CD4-positive, alpha-beta T cell treated with Interleukin-2 at 100 ng/mL for 4 hours (primary cell): Measurements from ENCODE around the gene SIK2.

Source experiments
- DNase-seq: peaks from one replicate; pipeline ENCODE4 v3.0.0-alpha.2; 2020; ENCODE audit warnings: low spot score

The SIK2 gene

GRCh38 chr11:111730871-111731591, 128.8 kb downstream of the SIK2 start:
- DNase-seq = no peak

DNA sequence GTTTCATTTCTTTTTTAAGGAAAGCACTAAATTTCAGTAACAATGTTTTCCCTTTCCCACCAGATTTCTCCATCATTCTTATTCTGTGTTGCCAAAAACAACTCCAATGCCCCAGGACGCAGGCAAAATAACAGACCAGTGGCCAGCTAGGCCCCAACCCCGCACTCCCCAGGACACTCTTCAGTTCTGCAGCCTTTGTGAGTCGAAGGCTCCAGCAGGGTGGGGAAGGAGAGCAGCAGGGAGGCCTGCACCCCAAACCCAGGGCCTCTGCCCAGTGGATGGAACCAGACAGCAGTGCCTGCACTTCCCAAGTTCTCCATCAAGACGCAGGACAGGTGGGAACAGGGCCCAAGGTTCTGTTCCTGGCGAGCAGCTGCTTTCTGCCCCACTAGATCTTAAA, 129.6 kb downstream of the SIK2 start:
- no peak for DNase-seq

DNA sequence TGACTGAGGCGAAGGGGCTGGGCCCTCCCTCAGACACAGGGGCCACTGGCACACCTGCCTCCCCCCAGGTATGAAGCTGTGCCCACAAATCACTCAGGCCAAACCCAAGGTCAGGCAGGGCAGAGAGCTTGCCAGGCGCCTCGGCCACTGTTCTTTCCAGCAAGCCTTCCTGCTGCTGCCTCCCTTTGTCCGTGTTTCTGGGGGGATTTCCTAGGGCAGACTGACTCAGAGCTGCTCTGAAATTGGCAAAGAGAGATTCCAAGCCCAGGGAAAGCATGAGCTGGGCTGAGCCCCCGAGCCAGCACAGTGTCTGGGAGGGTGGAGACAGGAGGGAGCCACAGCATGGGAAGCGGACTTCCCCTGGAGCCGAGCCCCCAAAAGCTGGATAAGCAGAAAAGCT, 130.8 kb downstream of the SIK2 start:
- DNase-seq = no peak

DNA sequence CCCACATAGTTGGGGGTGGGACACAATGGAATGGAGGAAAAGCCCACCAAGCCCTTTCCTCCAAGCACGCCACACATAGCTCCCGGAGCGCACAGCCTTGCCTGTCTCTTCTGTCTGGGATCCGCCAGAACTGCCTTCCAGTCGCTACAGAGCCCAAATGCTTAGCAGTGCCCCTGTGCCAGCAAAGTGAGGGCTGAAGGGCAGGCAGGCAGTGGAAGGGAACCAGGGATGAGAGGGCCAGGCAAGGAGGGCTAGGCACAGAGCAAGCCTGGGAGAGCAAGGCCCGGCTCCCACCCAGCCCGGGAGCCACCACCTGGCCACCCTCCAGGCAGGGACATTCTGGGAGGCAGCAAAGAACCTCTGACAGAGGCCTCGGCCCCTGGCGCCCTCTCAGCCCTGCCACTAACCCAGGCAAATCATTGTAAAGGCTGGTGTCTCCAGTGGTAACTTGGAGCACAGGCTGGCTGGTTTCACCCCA, 131.4 kb downstream of the SIK2 start:
- no peak for DNase-seq

DNA sequence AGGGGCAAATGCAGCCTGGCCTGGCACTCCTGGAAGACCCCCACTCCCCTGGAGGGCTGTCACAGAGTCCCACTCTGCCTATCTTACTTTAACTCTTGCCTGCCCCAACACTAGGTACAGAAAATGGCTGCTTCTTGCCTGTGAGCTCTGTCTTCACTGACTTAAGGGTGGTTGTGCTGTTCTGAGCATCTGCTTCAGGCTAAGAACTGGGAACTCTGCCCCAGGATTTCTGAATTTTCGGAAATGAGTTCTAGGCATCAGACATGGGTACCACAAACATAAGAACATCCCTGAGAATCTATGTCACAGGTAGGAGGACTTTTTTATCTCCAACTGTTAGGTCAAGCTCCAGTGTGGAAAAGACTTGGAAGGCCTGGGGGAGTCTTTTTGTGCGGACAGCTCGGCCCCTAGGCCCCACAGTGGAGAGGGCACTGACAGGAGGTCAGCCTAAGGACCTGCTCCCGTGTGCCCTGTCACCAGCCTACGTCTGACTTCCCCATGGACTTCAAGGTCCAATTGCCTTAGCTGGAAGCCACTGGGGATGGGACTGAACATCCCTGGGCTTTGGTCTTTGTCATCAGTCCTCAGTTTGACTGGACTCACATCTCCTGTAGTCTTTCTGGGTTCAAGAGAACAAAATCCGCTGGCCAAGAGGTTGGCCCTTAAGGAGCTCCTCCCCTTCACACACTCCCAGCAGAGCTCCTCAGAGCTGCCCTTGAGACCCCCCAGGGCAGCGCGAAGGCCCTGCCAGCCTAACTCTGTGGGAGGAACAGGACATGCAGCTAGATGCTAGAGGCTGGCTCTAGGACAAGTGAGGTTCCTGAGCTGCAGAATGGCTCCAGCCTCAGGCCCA, 132.1 kb downstream of the SIK2 start:
- DNase-seq = no peak

- DNase-seq = no peak
These were observed 132.7 kb downstream of the SIK2 start for GRCh38 chr11:111734954-111735261.

- DNase-seq = no peak
These were observed 133.2 kb downstream of the SIK2 start for GRCh38 chr11:111735262-111736116.

GRCh38 chr11:111736181-111736590, 133.9 kb downstream of the SIK2 start:
- no peak for DNase-seq

DNA sequence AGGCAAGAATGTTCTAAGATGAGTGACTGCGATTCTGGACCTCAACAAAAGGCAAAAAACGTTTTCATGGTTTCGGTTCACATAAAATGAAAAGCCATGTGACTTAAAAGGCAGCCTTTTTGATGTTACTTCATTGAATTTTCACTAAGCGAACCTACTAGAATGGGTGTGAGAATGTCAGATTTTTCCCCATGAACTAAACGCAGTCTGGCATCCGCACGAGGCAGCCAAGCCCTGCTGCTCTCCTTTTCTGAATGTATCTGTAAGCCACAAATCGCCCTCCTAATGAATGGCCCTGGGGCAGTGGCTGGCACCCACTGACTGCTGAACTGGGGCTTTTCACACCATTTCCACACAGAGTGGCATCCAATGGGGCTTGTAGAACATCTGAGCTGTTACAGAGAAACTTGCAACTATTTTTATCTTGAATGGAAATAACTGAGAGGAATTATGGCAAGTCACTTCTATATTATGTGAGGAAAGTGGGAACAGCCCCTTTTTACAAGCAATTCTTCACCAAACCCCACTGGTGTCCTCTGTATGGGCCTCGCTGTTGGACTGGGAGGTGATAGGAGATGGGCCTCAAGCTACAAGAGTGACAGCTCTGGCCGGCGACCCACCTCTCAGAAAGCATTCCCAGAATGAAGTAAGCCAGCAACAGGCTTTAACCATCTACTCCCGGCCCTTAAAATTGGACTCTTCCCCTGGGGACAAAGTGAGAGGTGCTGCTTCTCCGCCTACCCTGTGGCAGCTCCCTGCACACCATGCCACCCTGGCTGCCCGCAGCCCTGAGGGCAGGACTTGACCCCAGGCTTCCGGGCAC, 134.6 kb downstream of the SIK2 start:
- DNase-seq = no peak

GRCh38 chr11:111737444-111738210, 135.4 kb downstream of the SIK2 start:
- DNase-seq = no peak

- no peak for DNase-seq
These were observed 137.1 kb downstream of the SIK2 start for GRCh38 chr11:111739299-111739698.

DNA sequence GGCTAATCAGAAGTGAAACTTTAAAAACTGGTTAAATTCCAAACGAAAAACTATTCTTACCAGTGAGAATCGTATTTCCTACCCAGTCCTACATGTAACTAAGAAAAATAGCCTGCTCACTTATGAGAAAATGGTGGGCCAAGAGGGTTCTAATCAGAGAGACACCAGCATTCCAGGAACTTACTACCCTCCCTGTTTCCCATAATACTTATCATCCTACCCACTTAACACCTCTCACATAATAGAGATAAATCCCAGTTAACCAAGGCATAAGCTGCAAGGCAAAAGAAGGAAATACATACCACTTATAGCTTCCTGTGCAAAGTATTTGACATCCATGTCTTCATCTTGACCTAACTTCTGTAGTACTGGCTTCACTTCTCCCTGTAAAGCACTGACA, 139.5 kb downstream of the SIK2 start:
- no peak for DNase-seq

DNA sequence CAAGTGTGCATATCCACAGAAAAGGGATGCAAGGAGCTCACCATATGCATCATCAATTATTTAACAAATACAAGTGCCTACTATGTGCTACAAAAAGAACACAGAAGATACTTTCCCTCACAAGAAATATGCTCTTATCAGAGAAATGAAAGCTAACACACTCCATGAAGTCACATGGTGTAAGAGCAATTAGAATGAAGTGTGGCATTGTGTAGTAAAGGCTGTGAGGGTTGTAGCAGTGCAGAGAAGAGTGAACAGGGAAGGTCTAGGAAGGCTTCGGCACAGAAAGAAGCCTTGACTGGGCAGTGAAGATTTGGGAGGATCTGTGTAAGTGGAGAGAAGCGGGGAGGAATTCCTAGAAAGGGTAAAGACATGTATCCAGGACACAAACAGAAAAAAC, 141.5 kb downstream of the SIK2 start:
- no peak for DNase-seq

- no peak for DNase-seq
These were observed 143.7 kb downstream of the SIK2 start for GRCh38 chr11:111745719-111746504.

DNA sequence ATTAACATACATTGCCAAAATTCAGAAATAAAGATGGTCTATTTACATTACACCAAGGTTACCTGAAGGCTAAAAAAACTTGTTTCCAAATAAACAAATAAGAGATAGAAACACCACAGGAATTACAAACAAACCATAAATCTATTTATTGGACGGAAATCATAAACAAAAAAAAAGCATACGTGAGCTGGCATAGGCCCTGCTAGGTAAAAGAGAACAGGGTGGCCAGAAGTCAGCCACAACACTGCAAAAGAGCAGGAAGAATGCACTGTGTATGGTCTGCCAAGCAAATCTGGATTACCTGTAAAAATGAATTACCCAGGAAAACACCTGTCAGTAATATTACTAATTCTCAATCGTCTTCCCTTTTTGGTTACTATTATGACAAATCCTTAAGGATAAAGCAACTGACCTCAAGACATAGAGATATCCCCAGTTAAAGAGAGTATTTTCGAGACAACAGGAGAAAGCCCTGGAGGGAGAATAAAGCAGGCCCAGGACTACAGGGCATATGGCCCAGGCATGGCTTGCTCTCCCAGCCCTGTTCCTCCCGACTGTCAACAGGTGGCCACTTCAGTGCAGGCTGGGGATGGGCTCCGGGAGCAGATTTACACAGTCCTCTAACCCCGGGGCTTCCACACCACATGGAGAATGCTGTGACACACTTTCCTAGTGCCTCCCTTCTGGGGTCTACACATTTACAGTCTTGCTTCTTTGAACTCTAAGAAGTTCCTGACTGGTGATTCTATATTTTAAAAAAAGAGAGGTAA, 146.0 kb downstream of the SIK2 start:
- DNase-seq = no peak

DNA sequence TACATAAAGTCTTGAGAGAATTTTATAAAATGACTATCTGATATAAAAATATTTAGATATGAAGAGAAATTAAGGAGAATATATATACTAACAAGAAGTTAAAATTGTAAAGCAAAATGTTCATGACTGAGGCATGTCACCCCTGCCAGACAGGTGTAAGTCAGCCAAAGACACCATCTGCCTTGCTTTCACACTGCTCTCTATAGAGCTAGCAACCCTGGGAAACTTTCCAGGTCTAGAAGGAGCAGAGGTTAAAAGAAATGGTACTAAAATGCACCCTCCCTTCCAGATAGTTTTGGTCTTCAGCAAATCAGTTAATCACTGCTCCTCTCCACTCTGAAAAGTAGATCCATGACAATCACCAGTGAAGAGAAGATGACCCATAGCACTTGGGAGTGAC, 147.4 kb downstream of the SIK2 start:
- DNase-seq = no peak

DNA sequence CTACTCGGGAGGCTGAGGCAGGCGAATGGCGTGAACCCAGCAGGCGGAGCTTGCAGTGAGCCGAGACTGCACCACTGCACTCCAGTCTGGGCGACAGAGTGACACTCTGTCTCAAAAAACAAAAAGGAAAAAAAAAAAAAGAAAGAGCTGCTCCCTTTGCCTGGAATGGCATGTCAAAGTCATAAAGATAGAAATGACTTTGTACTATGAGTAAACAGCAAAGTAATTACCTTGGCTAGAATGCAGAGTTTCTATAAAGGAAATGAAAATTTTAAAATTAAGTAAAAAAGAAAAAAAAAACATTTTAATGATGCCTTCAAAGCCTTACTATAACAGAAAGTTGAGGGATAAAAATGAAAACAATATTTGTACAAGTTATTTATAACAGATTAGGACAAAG, 153.8 kb downstream of the SIK2 start:
- DNase-seq = no peak

DNA sequence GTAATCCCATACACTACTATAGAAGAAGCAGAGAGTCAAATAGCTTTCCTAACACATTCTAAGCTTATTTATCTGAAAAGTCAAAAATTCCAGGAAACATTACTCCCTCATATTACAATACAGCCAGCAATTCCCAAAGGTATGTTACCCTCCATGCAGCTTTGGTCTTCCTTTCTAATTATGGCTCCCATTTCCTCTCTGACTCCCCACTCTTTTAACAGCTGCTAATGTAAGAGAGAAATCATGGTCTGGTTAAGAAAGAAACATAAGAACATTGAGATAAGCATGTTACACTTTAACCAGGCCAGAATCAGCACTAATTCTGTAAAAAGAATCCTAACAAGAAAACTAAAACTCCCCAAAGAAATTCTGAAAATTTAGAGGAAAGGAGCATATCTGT, 157.1 kb downstream of the SIK2 start:
- DNase-seq = no peak

DNA sequence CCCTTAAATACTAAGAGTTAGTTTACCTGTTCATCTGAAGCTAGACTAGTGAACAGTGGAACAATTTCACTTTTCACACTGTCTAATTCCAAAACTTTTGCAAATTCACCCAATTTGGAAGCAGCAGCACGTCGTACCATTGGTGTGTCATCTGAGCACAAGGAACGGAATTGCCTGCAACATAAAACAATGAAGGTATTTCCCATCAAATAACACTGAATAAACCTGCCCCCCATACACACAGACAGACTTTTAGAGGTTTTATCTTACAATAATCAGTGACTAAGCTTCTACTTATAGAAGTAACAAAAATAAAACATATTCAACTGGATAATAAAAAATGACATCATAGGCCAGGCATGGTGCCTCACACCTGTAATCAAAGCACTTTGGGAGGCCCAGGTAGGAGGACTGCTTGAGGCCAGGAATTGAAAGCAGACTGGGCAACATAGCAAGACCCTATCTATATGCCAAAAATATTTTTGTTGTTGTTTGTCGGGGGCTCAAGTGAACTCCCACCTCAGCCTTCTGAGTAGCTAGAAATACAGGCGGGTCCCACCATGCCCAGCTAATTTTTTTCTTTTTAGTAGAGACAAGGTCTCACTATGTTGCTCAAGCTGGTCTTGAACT, 157.6 kb downstream of the SIK2 start:
- no peak for DNase-seq
